ENCODE measurements around the gene P2RX1. TPM values are rescaled to one million over a fixed set of nuclear protein-coding genes. Genes with fewer than 3 reads are reported as not detected.

P2RX1 gene
- total RNA-seq, 1 experiment from 2014 or later: not detected

GRCh38 chr17:3952186-3952585 is 35.9 kb upstream of the P2RX1 start:
- H3K79me1 ChIP-seq (ENCODE audit: insufficient read depth, low read depth, low read length, poor library complexity, severe bottlenecking): no peaks in the 10 kb centered on the region
- H4K91ac ChIP-seq (ENCODE audit: insufficient read length, low read depth, low read length): no peak overlapping the region
- H3K27ac ChIP-seq (ENCODE audit: insufficient read length, low read depth, low read length): no peak overlapping the region
- Mint-ChIP-seq H3K27me3 (ENCODE audit: low read depth) (no peaks in the 10 kb centered on the region; the same call in 1 of the 2 replicates), H3K9me3 (no peaks in the 10 kb centered on the region), H3K4me3 (no peak overlapping the region), H3K4me1 (peaks cover 13 to 24% of the 10 kb centered on the region in 2 experiments), H3K27ac (peak overlapping the region in 1 of 3 experiments; percentile 72; a peak in 1 of 7 replicates), H3K36me3 (ENCODE audit: insufficient read depth in 1 of 3, low read depth in 3 of 3) (no peaks in the 10 kb centered on the region)
- no peak overlapping the region for H2BK15ac ChIP-seq (ENCODE audit: low read depth, low read length)
- no peak overlapping the region for H3K9ac ChIP-seq (ENCODE audit: extremely low read depth, insufficient read length, low read length)
- H4K5ac ChIP-seq (ENCODE audit: insufficient read length, low read depth, low read length): no peak overlapping the region
- no peak for DNase-seq
- no peak overlapping the region for H2AK5ac ChIP-seq (ENCODE audit: insufficient read length, low read length)
- no peaks in the 10 kb centered on the region for H3K79me2 ChIP-seq (ENCODE audit: insufficient read depth, low read length)
- no peak overlapping the region for H3T11ph ChIP-seq (ENCODE audit: low read length)
- no peak overlapping the region for H3K56ac ChIP-seq (ENCODE audit: insufficient read length, low read depth, low read length)
- H2BK12ac ChIP-seq (ENCODE audit: insufficient read length, low read depth, low read length): no peak overlapping the region
- H3K23me2 ChIP-seq (ENCODE audit: insufficient read length, low read depth, low read length, poor library complexity, severe bottlenecking): no peaks in the 10 kb centered on the region
- H2BK120ac ChIP-seq (ENCODE audit: low read depth, low read length, poor library complexity, severe bottlenecking): no peak overlapping the region
- H3K4me2 ChIP-seq (ENCODE audit: insufficient read depth, insufficient read length, low read length): no peak overlapping the region
- no peak overlapping the region for H2AFZ ChIP-seq (ENCODE audit: low read length)
- no peak overlapping the region for H3K18ac ChIP-seq (ENCODE audit: insufficient read length, low read depth, low read length)
- H2BK5ac ChIP-seq (ENCODE audit: insufficient read length, low read length): no peak overlapping the region
- H3K27me3 ChIP-seq (ENCODE audit: insufficient read depth, low read length): no peaks in the 10 kb centered on the region
- WGBS (ENCODE audit: extremely low coverage, insufficient read length, low lambda C conversion rate): no CpG with 5 or more reads among the region's 14 CpGs
- no peaks in the 10 kb centered on the region; the same call in 1 of the 2 replicates for H3K4me1 ChIP-seq (ENCODE audit: insufficient read depth, low read length)
- no peak for TF ChIP-seq CTCF (conservative IDR thresholded peaks at IDR 0.05)
- H3K23ac ChIP-seq (ENCODE audit: insufficient read length, low read depth, low read length): no peak overlapping the region
- no peak overlapping the region for H3K14ac ChIP-seq (ENCODE audit: insufficient read depth, low read length)
- no peaks in the 10 kb centered on the region for H3K9me3 ChIP-seq (ENCODE audit: control insufficient read depth, low read depth, low read length)
- H4K20me1 ChIP-seq (ENCODE audit: control insufficient read depth, insufficient read depth, insufficient read length): no peaks in the 10 kb centered on the region
- no peak overlapping the region for H3K4ac ChIP-seq (ENCODE audit: low read depth, low read length)
- H2BK20ac ChIP-seq (ENCODE audit: low read depth, low read length, poor library complexity, severe bottlenecking): no peak overlapping the region
- H4K8ac ChIP-seq (replicated peaks; ENCODE audit: insufficient read length, low read depth, low read length): no peak overlapping the region
